NCI-H69 (cell line): Measurements from ENCODE around the gene PEX12.
"Not testable (repeated sequence)": the region's sequence is repeated elsewhere in the genome, so short reads cannot be mapped to it uniquely, and the experiment has no call there.

Experiments
- DNase-seq: peaks from one replicate; lab custom pipeline; 2025; lab: John Stamatoyannopoulos, UW

Gene PEX12

DNA sequence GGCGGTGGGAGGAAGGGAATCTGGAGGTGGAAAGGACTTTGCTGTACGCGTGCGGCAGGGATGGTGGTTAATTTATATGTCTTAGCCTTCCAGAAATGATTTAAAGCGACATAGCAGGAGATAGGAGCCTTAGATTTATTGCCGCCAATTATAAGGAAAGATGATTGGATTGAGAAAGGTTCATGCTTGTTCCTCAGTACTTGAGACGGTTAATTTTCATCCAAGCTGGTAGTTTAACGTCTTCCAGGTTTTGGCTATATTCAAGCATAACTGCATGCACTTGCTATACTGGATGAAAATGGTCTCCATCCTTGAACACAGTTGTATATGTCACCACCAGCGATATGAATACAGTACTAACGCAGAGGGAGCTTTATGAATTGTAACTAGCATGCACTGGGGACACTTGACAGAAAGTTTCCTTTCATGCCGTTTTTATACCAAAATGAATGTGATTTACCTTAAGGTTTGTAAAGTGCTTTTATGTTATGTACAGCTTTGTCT is 610 bp upstream of the PEX12 start:
- DNase-seq = no peak

DNA sequence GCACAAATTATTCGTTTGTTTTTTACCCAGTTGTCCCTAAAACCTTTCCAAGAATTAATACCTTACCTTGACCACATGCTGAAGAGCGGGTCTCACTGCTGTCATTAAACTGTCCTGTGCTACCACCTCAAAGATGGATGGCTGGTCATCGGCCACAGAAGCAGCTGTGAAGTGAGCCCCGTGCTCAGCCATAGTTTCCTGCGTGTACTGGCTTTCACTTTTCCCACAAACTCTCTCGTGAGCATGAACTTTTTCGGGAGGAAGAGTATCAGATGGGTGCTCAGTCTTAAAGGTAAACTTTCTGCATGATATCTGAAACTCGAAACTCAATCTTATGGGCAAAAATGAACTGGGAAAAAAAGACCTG is 558 bp downstream of the PEX12 start:
- peak; percentile 25 for DNase-seq

DNA sequence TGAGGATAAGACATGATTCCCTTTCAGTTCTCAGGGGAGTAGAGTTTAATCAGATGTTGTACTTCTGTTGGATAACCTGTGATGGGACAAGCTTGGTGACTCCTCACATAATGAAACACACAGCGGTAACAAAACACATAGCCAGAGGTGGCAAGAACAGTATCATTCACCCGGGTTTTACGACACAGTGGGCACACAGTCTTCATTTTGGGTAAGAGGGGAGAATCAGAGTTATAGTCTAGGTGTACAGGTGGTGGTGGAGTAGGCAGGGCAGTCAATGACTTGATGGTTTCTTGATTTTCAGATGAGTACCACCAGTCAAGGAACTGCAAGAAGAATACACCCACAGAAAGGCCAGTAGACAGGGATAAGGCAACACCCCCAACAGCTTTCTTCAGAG is 2.6 kb downstream of the PEX12 start:
- no peak for DNase-seq

GRCh38 chr17:35569405-35569804 is 9.0 kb downstream of the PEX12 start:
- DNase-seq = no peak

GRCh38 chr17:35568561-35568960 is 9.8 kb downstream of the PEX12 start:
- peak; percentile 37 for DNase-seq

- DNase-seq = no peak
These were observed 11.4 kb downstream of the PEX12 start for GRCh38 chr17:35566968-35567367.

DNA sequence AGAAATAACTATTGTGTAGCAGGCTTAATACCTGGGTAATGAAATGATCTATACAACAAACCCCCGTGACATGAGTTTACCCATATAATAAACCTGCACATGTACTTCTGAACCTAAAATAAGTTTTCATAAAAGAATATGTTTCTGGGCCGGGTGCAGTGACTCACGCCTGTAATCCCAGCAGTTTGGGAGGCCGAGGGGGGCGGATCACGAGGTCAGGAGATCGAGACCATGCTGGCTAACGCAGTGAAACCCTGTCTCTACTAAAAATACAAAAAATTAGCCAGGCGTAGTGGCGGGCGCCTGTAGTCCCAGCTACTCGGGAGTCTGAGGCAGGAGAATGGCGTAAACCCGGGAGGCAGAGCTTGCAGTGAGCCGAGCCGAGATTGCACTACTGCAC is 15.2 kb downstream of the PEX12 start:
- DNase-seq = not testable (repeated sequence)

DNA sequence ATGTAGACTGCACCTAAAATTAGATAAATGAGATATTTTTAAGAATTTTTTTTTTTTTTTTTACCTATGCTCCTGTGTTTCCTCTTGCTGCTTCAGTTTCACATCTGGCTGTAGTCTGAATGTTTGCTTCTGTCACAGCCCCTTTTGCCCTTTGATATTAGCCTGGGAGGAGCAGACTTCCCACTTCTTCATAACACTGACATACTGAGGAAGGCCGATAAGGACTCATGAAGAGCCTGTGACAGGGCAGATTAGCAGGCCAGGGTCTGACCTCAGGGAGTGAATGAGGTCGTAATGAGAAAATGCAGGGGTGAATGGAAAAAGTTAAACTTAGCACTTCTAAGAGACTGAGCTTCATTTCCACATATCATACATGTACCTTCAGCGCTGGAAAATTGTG is 17.7 kb downstream of the PEX12 start, which contains the start of gene SLFN14:
Gene SLFN14 (minus strand): TSS at position 117 of the 400 bp plus-strand sequence. CDS start 2,757 bp downstream, outside the sequence.
- no peak for DNase-seq

DNA sequence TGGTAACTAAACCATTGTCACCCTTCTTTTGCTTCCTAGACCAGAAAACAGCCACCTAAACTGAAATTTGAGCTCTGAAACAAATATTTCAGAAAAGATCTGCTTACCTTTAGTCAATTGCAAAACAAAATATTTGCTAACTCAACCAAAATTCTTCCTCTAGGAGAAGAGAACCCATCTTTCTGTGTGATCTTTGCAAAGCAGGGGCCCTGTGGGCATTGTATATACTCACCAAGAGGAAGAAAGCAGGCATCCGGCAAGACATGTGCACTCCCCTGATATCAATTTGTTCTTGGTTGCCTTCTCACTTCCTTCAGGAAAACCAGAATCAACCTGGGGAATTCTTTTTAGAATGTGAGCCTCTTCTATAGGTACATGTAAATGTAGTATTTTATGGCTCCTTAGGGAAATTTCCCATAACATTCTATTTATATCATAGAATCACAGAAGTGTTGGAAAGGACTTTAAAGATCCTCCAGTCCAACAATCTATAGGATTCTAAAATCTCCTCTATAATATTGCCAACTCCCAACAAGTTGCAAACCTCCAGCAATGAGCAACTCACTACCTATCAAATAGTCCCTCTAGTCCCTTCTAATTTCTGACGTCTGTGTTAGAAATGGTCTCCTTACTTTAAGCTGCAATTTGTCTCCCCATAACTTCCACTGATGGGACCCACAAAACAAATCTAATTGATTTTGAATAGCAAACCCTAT is 18.7 kb downstream of the PEX12 start:
- DNase-seq = no peak

DNA sequence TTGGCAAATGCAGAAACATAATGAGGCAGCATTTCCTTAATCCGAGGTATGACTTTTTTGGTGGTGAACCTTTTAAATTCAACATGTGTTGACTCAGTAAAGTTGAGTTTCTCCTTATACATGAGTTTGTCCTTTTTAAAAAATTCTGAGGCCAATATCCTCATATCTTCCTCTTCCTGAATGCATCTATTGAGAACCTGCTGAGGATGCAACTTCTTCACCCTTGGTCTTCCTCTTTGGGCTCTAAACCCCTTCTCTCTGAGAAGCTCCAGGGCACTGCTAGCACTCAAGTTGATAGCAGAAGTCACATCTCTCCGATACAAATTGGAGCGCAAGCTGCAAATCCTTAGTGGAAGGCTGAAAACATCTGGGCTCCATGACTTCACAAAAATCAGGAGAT is 21.0 kb downstream of the PEX12 start:
- no peak for DNase-seq

- DNase-seq = peak; percentile 16
These were observed 22.7 kb downstream of the PEX12 start for GRCh38 chr17:35555691-35556090.

DNA sequence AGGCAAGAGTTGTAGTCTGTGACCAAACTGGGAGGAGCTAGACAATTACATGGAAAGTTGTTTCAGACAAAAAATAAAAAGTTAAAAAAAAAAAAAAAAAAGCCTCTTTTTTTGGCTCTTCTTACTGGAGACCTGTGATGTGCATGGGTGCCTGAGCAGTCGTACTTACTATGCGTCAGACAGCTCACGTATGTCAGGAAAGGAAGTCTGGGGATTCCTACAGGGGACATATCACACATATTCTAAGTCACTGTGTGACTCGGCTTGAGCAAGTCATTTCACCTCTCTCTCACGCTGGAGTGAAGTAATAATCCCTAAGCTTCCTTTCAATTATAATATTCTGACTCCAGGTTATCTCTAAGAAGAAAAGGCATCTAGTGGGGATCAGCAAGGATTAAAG is 23.7 kb downstream of the PEX12 start:
- DNase-seq = no peak

GRCh38 chr17:35553310-35553709 is 25.1 kb downstream of the PEX12 start:
- DNase-seq = no peak

DNA sequence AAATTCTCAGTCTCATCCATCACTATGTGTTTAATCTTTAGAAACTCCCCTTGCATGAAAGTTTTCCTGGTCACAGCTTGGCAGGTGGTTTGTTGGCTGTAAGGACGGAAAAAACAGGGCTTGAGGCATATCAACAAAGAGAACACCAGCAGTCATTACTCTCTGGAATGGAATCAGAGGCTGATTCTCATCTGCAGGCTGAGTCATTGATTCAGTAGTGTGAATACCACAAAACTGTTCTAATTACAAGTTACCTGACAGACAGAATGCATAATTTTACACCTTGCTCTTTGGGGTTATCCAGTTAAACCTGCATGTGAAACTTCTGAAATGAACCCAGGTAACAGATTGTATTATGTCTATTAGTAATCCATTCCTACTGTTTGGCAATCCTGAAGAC is 29.4 kb downstream of the PEX12 start:
- no peak for DNase-seq

- DNase-seq = no peak
These were observed 30.1 kb downstream of the PEX12 start for GRCh38 chr17:35548208-35548810.

GRCh38 chr17:35546487-35546886 is 31.9 kb downstream of the PEX12 start:
- DNase-seq = no peak

GRCh38 chr17:35545150-35545549 is 33.2 kb downstream of the PEX12 start:
- DNase-seq = no peak

DNA sequence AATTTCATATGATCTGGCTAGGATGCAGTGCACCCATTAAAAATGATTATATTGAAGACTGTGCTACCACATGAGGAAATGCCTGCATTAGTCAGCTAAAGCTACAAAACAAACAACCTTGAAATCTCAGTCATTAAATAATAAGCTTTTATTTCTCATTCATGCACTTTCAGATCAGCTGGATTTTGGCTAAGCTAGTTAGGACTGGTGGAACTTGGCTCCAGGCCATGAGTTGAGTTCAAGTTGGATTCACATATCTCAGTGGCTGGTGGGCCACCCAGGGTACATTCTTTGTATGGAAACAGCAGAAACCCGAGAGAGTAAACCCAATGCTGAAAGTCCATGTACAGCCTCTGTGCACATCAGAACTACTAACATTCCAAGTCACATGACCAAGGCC is 34.5 kb downstream of the PEX12 start:
- DNase-seq = no peak

DNA sequence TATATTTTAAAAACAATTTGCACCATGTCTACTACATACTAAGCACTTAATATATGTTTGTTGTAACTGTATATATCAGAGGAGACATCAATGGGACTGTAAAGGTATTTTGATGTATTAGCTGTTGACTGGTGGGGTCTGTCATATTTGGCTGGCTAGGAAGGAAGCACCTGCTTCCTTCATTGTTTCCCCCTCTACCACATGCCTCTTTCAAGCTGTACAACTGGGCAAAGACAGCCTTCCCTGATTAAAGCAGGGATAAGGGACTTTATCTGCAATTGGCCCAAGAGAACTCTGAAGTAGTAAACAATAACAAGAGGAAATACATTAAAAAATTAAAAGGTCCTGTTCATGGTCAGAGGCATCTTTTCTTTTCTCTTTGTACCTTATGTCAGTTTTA is 35.4 kb downstream of the PEX12 start:
- no peak for DNase-seq

GRCh38 chr17:35541434-35541833 is 36.9 kb downstream of the PEX12 start:
- no peak for DNase-seq

- no peak for DNase-seq
These were observed 37.6 kb downstream of the PEX12 start for GRCh38 chr17:35540589-35541404.

- no peak for DNase-seq
These were observed 38.7 kb downstream of the PEX12 start for GRCh38 chr17:35539659-35540026.

DNA sequence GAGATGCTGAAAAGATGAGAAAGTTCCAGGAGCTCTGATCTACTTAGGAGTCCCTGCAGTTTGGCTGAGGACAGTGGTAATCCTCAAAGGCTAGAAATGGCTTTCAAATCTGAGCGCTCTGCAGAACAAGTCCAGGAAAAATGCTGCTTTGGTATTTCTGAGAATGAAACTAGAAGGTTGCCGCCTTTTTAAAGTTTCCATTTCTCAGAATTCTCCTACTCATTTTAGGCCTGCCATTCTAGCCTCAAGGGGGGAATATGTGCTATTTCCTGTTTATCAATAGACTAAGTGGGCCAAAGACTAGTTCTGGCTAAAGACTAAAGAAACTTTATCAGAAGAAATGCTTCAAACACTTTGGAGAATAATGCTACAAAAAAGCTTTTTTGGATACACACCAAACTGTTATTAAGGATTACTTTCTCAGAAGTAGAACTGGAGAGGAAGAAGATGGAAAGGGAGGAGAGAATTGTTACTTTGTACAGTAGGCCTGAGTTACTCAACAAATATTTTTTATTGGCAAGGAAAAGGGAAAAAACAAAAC is 40.7 kb downstream of the PEX12 start, which contains the start of gene SLFN12L:
Gene SLFN12L (minus strand): TSS at position 78 of the 541 bp plus-strand sequence. CDS start 15,314 bp downstream, outside the sequence.
- DNase-seq = no peak
